ENCODE results near the gene SERPING1.

Gene SERPING1

GRCh38 chr11:57604296-57605027 lies 7.0 kb downstream of the SERPING1 start:
- no peak overlapping the region for H3K4me3 Mint-ChIP-seq
- ATAC-seq (replicated peaks; ENCODE audit: extremely low read depth, poor library complexity, severe bottlenecking) (no peak), DNase-seq (ENCODE audit: low spot score in 2 of 2) (no peak)
- H3K9me3 Mint-ChIP-seq: no peaks in the 10 kb centered on the region
- H3K27ac Mint-ChIP-seq (ENCODE audit: low read depth): no peak overlapping the region
- peaks cover 36% of the 10 kb centered on the region for H3K27me3 Mint-ChIP-seq
- H3K36me3 Mint-ChIP-seq (ENCODE audit: insufficient read depth): no peaks in the 10 kb centered on the region
- H3K4me1 Mint-ChIP-seq: no peaks in the 10 kb centered on the region

- DNase-seq (ENCODE audit: low spot score in 2 of 2): no peak
- peaks cover 30% of the 10 kb centered on the region for H3K27me3 Mint-ChIP-seq
- H3K4me1 Mint-ChIP-seq: no peaks in the 10 kb centered on the region
- H3K36me3 Mint-ChIP-seq (ENCODE audit: insufficient read depth): no peaks in the 10 kb centered on the region
- no peak overlapping the region for H3K27ac Mint-ChIP-seq (ENCODE audit: low read depth)
- H3K9me3 Mint-ChIP-seq: no peaks in the 10 kb centered on the region
- no peak overlapping the region for H3K4me3 Mint-ChIP-seq
- ATAC-seq (replicated peaks; ENCODE audit: extremely low read depth, poor library complexity, severe bottlenecking): no peak
Observed at GRCh38 chr11:57605028-57605420, 7.5 kb downstream of the SERPING1 start.

- peaks cover 62% of the 10 kb centered on the region for H3K27me3 Mint-ChIP-seq
- H3K9me3 Mint-ChIP-seq: no peaks in the 10 kb centered on the region
- no peaks in the 10 kb centered on the region for H3K4me1 Mint-ChIP-seq
- H3K27ac Mint-ChIP-seq (ENCODE audit: low read depth): no peak overlapping the region
- H3K36me3 Mint-ChIP-seq (ENCODE audit: insufficient read depth): no peaks in the 10 kb centered on the region
- ATAC-seq (replicated peaks; ENCODE audit: extremely low read depth, poor library complexity, severe bottlenecking) (no peak), DNase-seq (ENCODE audit: low spot score in 2 of 2) (no peak)
- no peak overlapping the region for H3K4me3 Mint-ChIP-seq
Observed at GRCh38 chr11:57610170-57610569, 12.7 kb downstream of the SERPING1 start.

GRCh38 chr11:57614234-57614772 lies 16.8 kb downstream of the SERPING1 start:
- Mint-ChIP-seq H3K27me3 (peaks cover 56% of the 10 kb centered on the region), H3K4me3 (no peak overlapping the region), H3K9me3 (no peaks in the 10 kb centered on the region), H3K27ac (ENCODE audit: low read depth) (no peak overlapping the region), H3K36me3 (ENCODE audit: insufficient read depth) (no peaks in the 10 kb centered on the region), H3K4me1 (no peaks in the 10 kb centered on the region)
- ATAC-seq (replicated peaks; ENCODE audit: extremely low read depth, poor library complexity, severe bottlenecking) (no peak), DNase-seq (ENCODE audit: low spot score in 2 of 2) (no peak)

- no peaks in the 10 kb centered on the region for H3K4me1 Mint-ChIP-seq
- no peak for DNase-seq (ENCODE audit: low spot score in 2 of 2)
- no peak overlapping the region for H3K4me3 Mint-ChIP-seq
- no peaks in the 10 kb centered on the region for H3K36me3 Mint-ChIP-seq (ENCODE audit: insufficient read depth)
- no peak for ATAC-seq (replicated peaks; ENCODE audit: extremely low read depth, poor library complexity, severe bottlenecking)
- no peak overlapping the region for H3K27ac Mint-ChIP-seq (ENCODE audit: low read depth)
- peaks cover 58% of the 10 kb centered on the region for H3K27me3 Mint-ChIP-seq
- H3K9me3 Mint-ChIP-seq: no peaks in the 10 kb centered on the region
Observed at GRCh38 chr11:57615308-57615707, 17.8 kb downstream of the SERPING1 start.

- Mint-ChIP-seq H3K4me1 (no peaks in the 10 kb centered on the region), H3K36me3 (ENCODE audit: insufficient read depth) (no peaks in the 10 kb centered on the region), H3K9me3 (no peaks in the 10 kb centered on the region), H3K27me3 (peaks cover 62% of the 10 kb centered on the region), H3K4me3 (no peak overlapping the region), H3K27ac (ENCODE audit: low read depth) (no peak overlapping the region)
- DNase-seq (ENCODE audit: low spot score in 2 of 2) (no peak), ATAC-seq (replicated peaks; ENCODE audit: extremely low read depth, poor library complexity, severe bottlenecking) (no peak)
Observed at GRCh38 chr11:57616595-57616994, 19.1 kb downstream of the SERPING1 start.

- H3K36me3 Mint-ChIP-seq (ENCODE audit: insufficient read depth): no peaks in the 10 kb centered on the region
- no peak overlapping the region for H3K4me3 Mint-ChIP-seq
- H3K27ac Mint-ChIP-seq (ENCODE audit: low read depth): no peak overlapping the region
- H3K9me3 Mint-ChIP-seq: no peaks in the 10 kb centered on the region
- ATAC-seq (replicated peaks; ENCODE audit: extremely low read depth, poor library complexity, severe bottlenecking): no peak
- no peak for DNase-seq (ENCODE audit: low spot score in 2 of 2)
- no peaks in the 10 kb centered on the region for H3K4me1 Mint-ChIP-seq
- peaks cover 60% of the 10 kb centered on the region for H3K27me3 Mint-ChIP-seq
Observed at GRCh38 chr11:57618438-57618837, 21.0 kb downstream of the SERPING1 start.

GRCh38 chr11:57619331-57619730 lies 21.8 kb downstream of the SERPING1 start:
- ATAC-seq (replicated peaks; ENCODE audit: extremely low read depth, poor library complexity, severe bottlenecking): no peak
- Mint-ChIP-seq H3K4me3 (no peak overlapping the region), H3K27ac (ENCODE audit: low read depth) (no peak overlapping the region), H3K4me1 (no peaks in the 10 kb centered on the region), H3K27me3 (peaks cover 51% of the 10 kb centered on the region), H3K36me3 (ENCODE audit: insufficient read depth) (no peaks in the 10 kb centered on the region), H3K9me3 (no peaks in the 10 kb centered on the region)
- no peak for DNase-seq (ENCODE audit: low spot score in 2 of 2)

- no peaks in the 10 kb centered on the region for H3K9me3 Mint-ChIP-seq
- H3K4me3 Mint-ChIP-seq: no peak overlapping the region
- H3K4me1 Mint-ChIP-seq: no peaks in the 10 kb centered on the region
- H3K27ac Mint-ChIP-seq (ENCODE audit: low read depth): no peak overlapping the region
- no peaks in the 10 kb centered on the region for H3K36me3 Mint-ChIP-seq (ENCODE audit: insufficient read depth)
- H3K27me3 Mint-ChIP-seq: peaks cover 44% of the 10 kb centered on the region
- ATAC-seq (replicated peaks; ENCODE audit: extremely low read depth, poor library complexity, severe bottlenecking): no peak
- no peak for DNase-seq (ENCODE audit: low spot score in 2 of 2)
Observed at GRCh38 chr11:57620467-57620866, 23.0 kb downstream of the SERPING1 start.

- DNase-seq (ENCODE audit: low spot score in 2 of 2) (no peak), ATAC-seq (replicated peaks; ENCODE audit: extremely low read depth, poor library complexity, severe bottlenecking) (no peak)
- Mint-ChIP-seq H3K27ac (ENCODE audit: low read depth) (no peak overlapping the region), H3K9me3 (no peaks in the 10 kb centered on the region), H3K4me1 (no peaks in the 10 kb centered on the region), H3K27me3 (peaks cover 28% of the 10 kb centered on the region), H3K4me3 (no peak overlapping the region), H3K36me3 (ENCODE audit: insufficient read depth) (no peaks in the 10 kb centered on the region)
Observed at GRCh38 chr11:57622263-57622662, 24.8 kb downstream of the SERPING1 start.

- Mint-ChIP-seq H3K4me1 (no peaks in the 10 kb centered on the region), H3K27ac (ENCODE audit: low read depth) (no peak overlapping the region), H3K4me3 (no peak overlapping the region), H3K27me3 (peaks cover 28% of the 10 kb centered on the region), H3K9me3 (no peaks in the 10 kb centered on the region), H3K36me3 (ENCODE audit: insufficient read depth) (no peaks in the 10 kb centered on the region)
- DNase-seq (ENCODE audit: low spot score in 2 of 2) (no peak), ATAC-seq (replicated peaks; ENCODE audit: extremely low read depth, poor library complexity, severe bottlenecking) (no peak)
Observed at GRCh38 chr11:57624864-57625263, 27.4 kb downstream of the SERPING1 start.

- Mint-ChIP-seq H3K4me1 (no peaks in the 10 kb centered on the region), H3K36me3 (ENCODE audit: insufficient read depth) (no peaks in the 10 kb centered on the region), H3K27me3 (peaks cover 26% of the 10 kb centered on the region), H3K4me3 (no peak overlapping the region), H3K9me3 (no peaks in the 10 kb centered on the region), H3K27ac (ENCODE audit: low read depth) (no peak overlapping the region)
- DNase-seq (ENCODE audit: low spot score in 2 of 2): no peak
- no peak for ATAC-seq (replicated peaks; ENCODE audit: extremely low read depth, poor library complexity, severe bottlenecking)
Observed at GRCh38 chr11:57626895-57627294, 29.4 kb downstream of the SERPING1 start.

- H3K27ac Mint-ChIP-seq (ENCODE audit: low read depth): no peak overlapping the region
- no peak for ATAC-seq (replicated peaks; ENCODE audit: extremely low read depth, poor library complexity, severe bottlenecking)
- H3K9me3 Mint-ChIP-seq: no peaks in the 10 kb centered on the region
Observed at GRCh38 chr11:57630171-57630570, 32.7 kb downstream of the SERPING1 start.

More at GRCh38 chr11:57630171-57630570, 32.7 kb downstream of the SERPING1 start:
- no peaks in the 10 kb centered on the region for H3K36me3 Mint-ChIP-seq (ENCODE audit: insufficient read depth)
- no peaks in the 10 kb centered on the region for H3K4me1 Mint-ChIP-seq
- no peak for DNase-seq (ENCODE audit: low spot score in 2 of 2)
- H3K27me3 Mint-ChIP-seq: peaks cover 34% of the 10 kb centered on the region
- H3K4me3 Mint-ChIP-seq: no peak overlapping the region
